ENCODE results near the gene BRIX1.

- no peak for TF ChIP-seq NR2C2 (CRISPR knock-in tag; IDR thresholded peaks at IDR 0.05)
- TF ChIP-seq NR2C2 (tag; IDR thresholded peaks at IDR 0.05): no peak
- TF ChIP-seq SIN3A (IDR thresholded peaks at IDR 0.05; ENCODE audit: borderline replicate concordance in 2 of 2, control insufficient read depth in 1 of 2, low read depth in 2 of 2, low read length in 2 of 2): no peak
- no peak for TF ChIP-seq BRF2 (IDR thresholded peaks at IDR 0.05; ENCODE audit: borderline replicate concordance, insufficient read depth, insufficient read length)
- peak; percentile 45 to 73 (median 50); a peak in 4 of 6 replicates for TF ChIP-seq CTCF (IDR thresholded peaks at IDR 0.05 in 2 of 3, conservative IDR thresholded peaks at IDR 0.05 in 1 of 3; ENCODE audit: insufficient read depth in 2 of 3, low read depth in 1 of 3, low read length in 3 of 3)
- no peak for TF ChIP-seq JUND (IDR thresholded peaks at IDR 0.05; ENCODE audit: borderline replicate concordance, low read depth, low read length)
- TF ChIP-seq JUND (tag; IDR thresholded peaks at IDR 0.05; ENCODE audit: borderline replicate concordance, low read depth, low read length): no peak
- TF ChIP-seq, protein P1, sequence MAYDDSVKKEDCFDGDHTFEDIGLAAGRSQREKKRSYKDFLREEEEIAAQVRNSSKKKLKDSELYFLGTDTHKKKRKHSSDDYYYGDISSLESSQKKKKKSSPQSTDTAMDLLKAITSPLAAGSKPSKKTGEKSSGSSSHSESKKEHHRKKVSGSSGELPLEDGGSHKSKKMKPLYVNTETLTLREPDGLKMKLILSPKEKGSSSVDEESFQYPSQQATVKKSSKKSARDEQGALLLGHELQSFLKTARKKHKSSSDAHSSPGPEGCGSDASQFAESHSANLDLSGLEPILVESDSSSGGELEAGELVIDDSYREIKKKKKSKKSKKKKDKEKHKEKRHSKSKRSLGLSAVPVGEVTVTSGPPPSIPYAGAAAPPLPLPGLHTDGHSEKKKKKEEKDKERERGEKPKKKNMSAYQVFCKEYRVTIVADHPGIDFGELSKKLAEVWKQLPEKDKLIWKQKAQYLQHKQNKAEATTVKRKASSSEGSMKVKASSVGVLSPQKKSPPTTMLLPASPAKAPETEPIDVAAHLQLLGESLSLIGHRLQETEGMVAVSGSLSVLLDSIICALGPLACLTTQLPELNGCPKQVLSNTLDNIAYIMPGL (CRISPR knock-in tag; IDR thresholded peaks at IDR 0.05): no peak
- no peak for TF ChIP-seq HDAC6 (IDR thresholded peaks at IDR 0.05; ENCODE audit: low read depth, low read length)
- TF ChIP-seq ZNF707 (CRISPR knock-in tag; conservative IDR thresholded peaks at IDR 0.05): no peak
- TF ChIP-seq NR3C1 (CRISPR knock-in tag; IDR thresholded peaks at IDR 0.05): no peak
- no peak for TF ChIP-seq ZNF695 (CRISPR knock-in tag; IDR thresholded peaks at IDR 0.05)
- TF ChIP-seq FOXP4 (CRISPR knock-in tag; IDR thresholded peaks at IDR 0.05; ENCODE audit: borderline replicate concordance): no peak
- TF ChIP-seq GABPA (tag; conservative IDR thresholded peaks at IDR 0.05; ENCODE audit: low read depth): no peak
- no peak for TF ChIP-seq RFX1 (IDR thresholded peaks at IDR 0.05)
- TF ChIP-seq EP300 (IDR thresholded peaks at IDR 0.05; ENCODE audit: low read length): no peak
These were observed 9.9 kb upstream of the BRIX1 start for GRCh38 chr5:34905564-34905963.

Measured in K562 (cell line).